Astrocyte (in vitro differentiated cells and primary cell): ENCODE measurements around the gene ECSIT.

Source experiments
- EZH2 ChIP-seq: IDR thresholded peaks from 2 replicates; pipeline ENCODE4 v1.6.1; 2012; ENCODE audit warnings: mild to moderate bottlenecking, low read length, inconsistent platforms; ENCODE audit not compliant: insufficient read depth
- TF ChIP-seq, protein P1 (sequence below): IDR thresholded peaks from 2 replicates; pipeline ENCODE4 v1.5.1; 2011; ENCODE audit warnings: low read depth, mild to moderate bottlenecking, inconsistent platforms, low read length, moderate library complexity; ENCODE audit not compliant: insufficient read depth

DNA sequence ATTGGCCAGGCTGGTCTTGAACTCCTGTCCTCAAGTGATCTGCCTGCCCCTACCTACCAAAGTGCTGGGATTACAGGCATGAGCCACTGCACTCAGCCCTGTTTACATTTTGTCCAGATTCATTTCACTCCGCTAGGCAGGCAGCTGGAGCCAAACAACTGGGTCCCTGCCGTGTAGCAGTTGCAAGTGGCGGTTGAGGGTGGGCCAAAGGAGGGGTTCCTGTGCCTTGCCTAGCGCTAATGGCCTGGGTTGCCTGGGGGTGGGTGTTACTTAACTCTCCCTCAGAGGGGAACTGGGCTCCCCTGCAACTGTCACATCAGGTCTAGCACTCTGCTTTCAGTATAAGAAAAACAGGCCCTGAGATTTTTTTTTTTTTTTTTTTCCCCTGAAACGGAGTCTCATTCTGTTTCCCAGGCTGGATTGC lies 41.1 kb upstream of the ECSIT start:
- TF ChIP-seq, protein P1, sequence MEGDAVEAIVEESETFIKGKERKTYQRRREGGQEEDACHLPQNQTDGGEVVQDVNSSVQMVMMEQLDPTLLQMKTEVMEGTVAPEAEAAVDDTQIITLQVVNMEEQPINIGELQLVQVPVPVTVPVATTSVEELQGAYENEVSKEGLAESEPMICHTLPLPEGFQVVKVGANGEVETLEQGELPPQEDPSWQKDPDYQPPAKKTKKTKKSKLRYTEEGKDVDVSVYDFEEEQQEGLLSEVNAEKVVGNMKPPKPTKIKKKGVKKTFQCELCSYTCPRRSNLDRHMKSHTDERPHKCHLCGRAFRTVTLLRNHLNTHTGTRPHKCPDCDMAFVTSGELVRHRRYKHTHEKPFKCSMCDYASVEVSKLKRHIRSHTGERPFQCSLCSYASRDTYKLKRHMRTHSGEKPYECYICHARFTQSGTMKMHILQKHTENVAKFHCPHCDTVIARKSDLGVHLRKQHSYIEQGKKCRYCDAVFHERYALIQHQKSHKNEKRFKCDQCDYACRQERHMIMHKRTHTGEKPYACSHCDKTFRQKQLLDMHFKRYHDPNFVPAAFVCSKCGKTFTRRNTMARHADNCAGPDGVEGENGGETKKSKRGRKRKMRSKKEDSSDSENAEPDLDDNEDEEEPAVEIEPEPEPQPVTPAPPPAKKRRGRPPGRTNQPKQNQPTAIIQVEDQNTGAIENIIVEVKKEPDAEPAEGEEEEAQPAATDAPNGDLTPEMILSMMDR, result no peak
- TF ChIP-seq EZH2, result no peak
